Measurements from ENCODE around the gene HIVEP3.

DNA sequence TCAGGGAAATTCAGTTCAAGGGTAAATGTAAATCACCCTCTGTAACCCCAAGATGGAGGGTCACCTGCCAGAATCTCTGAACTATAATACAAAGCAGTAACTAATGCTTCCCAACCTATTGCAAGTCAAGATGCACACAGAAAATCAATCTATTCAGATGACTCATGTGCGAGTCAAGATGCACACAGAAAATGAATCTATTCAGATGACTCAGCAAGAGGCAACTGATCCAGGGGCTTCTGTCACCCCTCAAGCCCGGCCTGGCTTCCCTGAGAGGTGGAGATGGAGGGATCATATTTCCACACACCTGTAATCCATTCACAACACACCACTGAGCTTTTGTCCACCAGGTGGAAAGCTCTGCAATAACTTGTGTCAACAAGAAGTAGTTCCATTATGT is 17.4 kb upstream of the HIVEP3 start:
- TF ChIP-seq, protein P1, sequence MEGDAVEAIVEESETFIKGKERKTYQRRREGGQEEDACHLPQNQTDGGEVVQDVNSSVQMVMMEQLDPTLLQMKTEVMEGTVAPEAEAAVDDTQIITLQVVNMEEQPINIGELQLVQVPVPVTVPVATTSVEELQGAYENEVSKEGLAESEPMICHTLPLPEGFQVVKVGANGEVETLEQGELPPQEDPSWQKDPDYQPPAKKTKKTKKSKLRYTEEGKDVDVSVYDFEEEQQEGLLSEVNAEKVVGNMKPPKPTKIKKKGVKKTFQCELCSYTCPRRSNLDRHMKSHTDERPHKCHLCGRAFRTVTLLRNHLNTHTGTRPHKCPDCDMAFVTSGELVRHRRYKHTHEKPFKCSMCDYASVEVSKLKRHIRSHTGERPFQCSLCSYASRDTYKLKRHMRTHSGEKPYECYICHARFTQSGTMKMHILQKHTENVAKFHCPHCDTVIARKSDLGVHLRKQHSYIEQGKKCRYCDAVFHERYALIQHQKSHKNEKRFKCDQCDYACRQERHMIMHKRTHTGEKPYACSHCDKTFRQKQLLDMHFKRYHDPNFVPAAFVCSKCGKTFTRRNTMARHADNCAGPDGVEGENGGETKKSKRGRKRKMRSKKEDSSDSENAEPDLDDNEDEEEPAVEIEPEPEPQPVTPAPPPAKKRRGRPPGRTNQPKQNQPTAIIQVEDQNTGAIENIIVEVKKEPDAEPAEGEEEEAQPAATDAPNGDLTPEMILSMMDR (IDR thresholded peaks at IDR 0.05; ENCODE audit: low read length), result no peak
- TF ChIP-seq EZH2 (optimal IDR thresholded peaks at IDR 0.05; ENCODE audit: low read depth, low read length) (no peak), EZH2phosphoT487 (IDR thresholded peaks at IDR 0.05; ENCODE audit: low read length) (no peak)
